Adrenal gland (tissue), 12 donors: ENCODE measurements around the gene JARID2. TPM values are rescaled to one million over a fixed set of nuclear protein-coding genes. Genes with fewer than 3 reads are reported as not detected.

Experiments used
- DNase-seq, 7 donors: peaks; one replicate each; pipeline ENCODE4 v3.0.0-alpha.2; 2019 to 2020
- H3K27ac ChIP-seq, 5 donors: fragments of 200-600 bp; sonication (generic) in 4 of 5; 1 replicate in 3 of 5; 2 replicates in 2 of 5; pipeline versions ENCODE4 v1.5.1 to v1.8.0; 2016 to 2020; ENCODE audit warnings: mild to moderate bottlenecking in 1 of 5
- H3K27me3 ChIP-seq: fragments of 200-600 bp; 2 replicates; pipeline ENCODE4 v1.8.0; 2021
- H3K36me3 ChIP-seq, 2 donors: fragments of 200-600 bp; replicated peaks in 1 of 2; 1 replicate in 1 of 2; 2 replicates in 1 of 2; pipeline versions ENCODE4 v1.5.1 to v1.8.0; 2018 to 2022
- H3K4me1 ChIP-seq, 2 donors: fragments of 200-600 bp; replicated peaks in 1 of 2; 1 replicate in 1 of 2; 2 replicates in 1 of 2; pipeline versions ENCODE4 v1.5.1 to v1.8.0; 2018 to 2021
- H3K4me3 ChIP-seq, 4 donors: fragments of 200-600 bp; sonication (generic) in 3 of 4; one replicate each; pipeline ENCODE4 v1.5.1; 2016 to 2018
- H3K9me3 ChIP-seq, 3 donors: fragments of 200-600 bp; sonication (generic) in 1 of 3; replicated peaks in 1 of 3; 1 replicate in 2 of 3; 2 replicates in 1 of 3; pipeline versions ENCODE4 v1.5.1 to v1.8.0; 2016 to 2021
- POLR2A ChIP-seq, 2 donors: fragments of 450-650 bp; IDR thresholded peaks; one replicate each; pipeline ENCODE4 v1.6.1; 2017; ENCODE audit warnings: antibody characterized with exemption in 2 of 2, mild to moderate bottlenecking in 2 of 2, moderate library complexity in 1 of 2
- whole genome bisulfite sequencing, 4 donors: extraction: QIAGEN DNeasy Blood & Tissue Kit in 2 of 4; methylation state at CpG; one replicate each; pipeline versions ENCODE4 v1.1.5 to v1.1.7; 2013 to 2017; 5-methylcytosine and 5-hydroxymethylcytosine counted together
- intact Hi-C, 2 donors: fragments of 100-400 bp; cut with DNase I; formaldehyde crosslinking; loops; one replicate each; pipeline versions ENCODE4 v1.14.1 to v1.15.0; 2022 to 2023
- polyA plus RNA-seq, 3 donors: library from polyadenylated mRNA; stranded (reverse); fragments of 200-250 nt in 2 of 3; fragments of 350-450 nt in 1 of 3; fragmentation: Illumina TruSeq in 1 of 3; extraction: RNeasy Lipid Tissue Mini Kit (QIAGEN cat#74804) in 1 of 3; gene quantifications; one replicate each; pipeline ENCODE4 v1.2.3, GENCODE V29; 2013 to 2014
- total RNA-seq, 9 donors: library from RNA; depleted of rRNA in 4 of 9; stranded (reverse); fragments of >200 nt in 4 of 9; fragments of 120-200 nt in 1 of 9; fragmentation: NEBNext Ultra II Directional in 1 of 9; extraction: Animal tissue kit (Norgen Biotek cat#: 25700) in 1 of 9; gene quantifications; one replicate each; pipeline versions ENCODE4 v1.1.0 to v1.2.4, GENCODE V29; 2013 to 2023
- TF ChIP-seq, protein P1 (sequence below), 6 experiments: fragments of 450-650 bp in 4 of 6; fragments of 200-600 bp in 2 of 6; sonication (generic) in 1 of 6; IDR thresholded peaks; 1 replicate in 5 of 6; 2 replicates in 1 of 6; pipeline versions ENCODE4 v1.5.1 to v1.8.0; 2016 to 2021; ENCODE audit warnings: antibody characterized with exemption in 6 of 6, mild to moderate bottlenecking in 2 of 6, moderate library complexity in 1 of 6
- donor health status: healthy with polysubstance abuse.
- donor health status: Bipolar disorder and iron deficiency.
- donor health status: DM: yes; HTN: yes; CAD: no.
- donor health status: DM: no; HTN: no; CAD: no.
- donor health status: DM: no; HTN: no; CAD: no.
- donor health status: DM: yes; HTN: yes; CAD: no.

The JARID2 gene
- total and polyA plus RNA-seq, 12 donors, result 3.0 to 13.6 (median 8.2) TPM

DNA sequence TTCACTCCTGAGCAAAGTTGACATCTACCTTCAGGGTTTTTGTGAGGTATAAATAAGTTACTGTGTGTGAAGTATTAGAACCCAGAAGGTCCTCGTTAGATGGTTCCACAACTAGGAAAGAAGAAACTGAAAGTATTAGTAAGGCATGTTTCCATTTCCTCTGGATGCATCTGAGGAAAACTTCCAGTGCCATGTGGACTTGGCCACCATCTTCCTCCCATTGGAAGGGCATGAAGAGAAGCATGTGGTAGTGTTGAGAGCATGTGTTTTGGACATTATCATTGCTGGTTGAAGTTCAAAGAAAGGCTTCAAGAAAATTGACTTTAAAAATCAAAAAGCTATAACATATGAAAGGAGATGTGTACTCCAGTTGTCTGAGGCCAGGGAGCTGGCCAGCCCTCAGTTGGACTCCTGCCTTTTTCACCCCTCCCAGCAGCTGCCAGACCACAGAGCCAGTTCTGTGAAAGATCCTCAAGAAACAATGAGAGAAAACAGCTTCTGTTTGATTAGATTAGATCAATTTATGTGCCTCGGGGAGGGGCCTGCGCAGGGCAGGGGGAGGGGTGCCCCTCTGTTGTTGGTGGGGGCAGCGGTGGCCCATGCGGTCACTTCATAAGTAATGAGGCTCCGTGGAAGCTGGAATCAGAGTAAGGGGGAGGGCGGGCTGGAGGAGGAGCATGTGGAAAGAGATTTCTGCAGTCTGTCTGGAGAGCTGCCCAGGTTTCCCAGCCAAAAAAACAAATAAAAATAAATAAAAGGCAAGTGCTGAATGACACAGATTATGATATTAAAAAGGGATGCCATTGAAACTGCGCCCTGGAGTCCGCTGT, 154.0 kb downstream of the JARID2 start:
- Histone ChIP-seq H3K4me3 (peak overlapping the region in 2 of 4 donors; percentile 29 to 62), H3K9me3 (no peaks in the 10 kb centered on the region), H3K27me3 (no peaks in the 10 kb centered on the region), H3K36me3 (no peaks in the 10 kb centered on the region), H3K27ac (peak overlapping the region in 4 of 5 donors; percentile 44 to 68 (median 60)), H3K4me1 (peaks cover 5 to 48% of the 10 kb centered on the region in 2 donors)
- intact Hi-C loops, result no loop called here
- peak; percentile 85 to 95 (median 91) for DNase-seq
- peak in 1 of 2 donors; percentile 10 for TF ChIP-seq POLR2A (IDR thresholded peaks at IDR 0.05)
- TF ChIP-seq, protein P1, sequence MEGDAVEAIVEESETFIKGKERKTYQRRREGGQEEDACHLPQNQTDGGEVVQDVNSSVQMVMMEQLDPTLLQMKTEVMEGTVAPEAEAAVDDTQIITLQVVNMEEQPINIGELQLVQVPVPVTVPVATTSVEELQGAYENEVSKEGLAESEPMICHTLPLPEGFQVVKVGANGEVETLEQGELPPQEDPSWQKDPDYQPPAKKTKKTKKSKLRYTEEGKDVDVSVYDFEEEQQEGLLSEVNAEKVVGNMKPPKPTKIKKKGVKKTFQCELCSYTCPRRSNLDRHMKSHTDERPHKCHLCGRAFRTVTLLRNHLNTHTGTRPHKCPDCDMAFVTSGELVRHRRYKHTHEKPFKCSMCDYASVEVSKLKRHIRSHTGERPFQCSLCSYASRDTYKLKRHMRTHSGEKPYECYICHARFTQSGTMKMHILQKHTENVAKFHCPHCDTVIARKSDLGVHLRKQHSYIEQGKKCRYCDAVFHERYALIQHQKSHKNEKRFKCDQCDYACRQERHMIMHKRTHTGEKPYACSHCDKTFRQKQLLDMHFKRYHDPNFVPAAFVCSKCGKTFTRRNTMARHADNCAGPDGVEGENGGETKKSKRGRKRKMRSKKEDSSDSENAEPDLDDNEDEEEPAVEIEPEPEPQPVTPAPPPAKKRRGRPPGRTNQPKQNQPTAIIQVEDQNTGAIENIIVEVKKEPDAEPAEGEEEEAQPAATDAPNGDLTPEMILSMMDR (IDR thresholded peaks at IDR 0.05), result no peak
- 6 to 9% (median 7%) methylated on average over 9 of the region's 9 CpGs for WGBS, 4 donors

DNA sequence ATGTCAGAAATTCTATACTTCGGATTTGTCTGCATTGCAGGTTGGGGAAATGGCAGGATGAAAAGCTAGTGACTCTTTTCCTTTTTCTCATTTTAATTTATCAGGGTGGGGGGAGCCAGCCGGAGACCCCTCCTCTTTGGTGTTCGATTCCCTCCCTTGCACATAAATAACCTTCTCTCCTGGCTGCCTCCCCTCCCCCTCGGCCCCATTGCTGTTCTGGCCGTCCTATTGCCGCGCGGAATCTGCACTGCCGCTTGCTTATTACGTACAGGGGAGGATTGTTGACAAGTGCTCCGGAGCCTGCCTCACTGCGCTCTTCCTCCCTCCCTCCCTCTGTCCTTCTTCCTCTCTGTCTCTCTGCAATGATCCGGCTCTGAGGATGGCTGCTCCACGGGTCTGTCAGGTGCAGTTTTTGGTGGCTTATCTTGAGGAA, 154.7 kb downstream of the JARID2 start:
- no peaks in the 10 kb centered on the region for H3K9me3 ChIP-seq
- peaks cover 5 to 48% of the 10 kb centered on the region in 2 donors for H3K4me1 ChIP-seq
- H3K27ac ChIP-seq, result peak overlapping the region; percentile 40 to 68 (median 59)
- DNase-seq, result peak; percentile 62 to 80 (median 70)
- H3K27me3 ChIP-seq, result no peaks in the 10 kb centered on the region
- 4 to 7% (median 5%) methylated on average over 14 of the region's 14 CpGs for WGBS, 4 donors
- intact Hi-C loops, result no loop called here
- no peaks in the 10 kb centered on the region for H3K36me3 ChIP-seq
- TF ChIP-seq POLR2A (IDR thresholded peaks at IDR 0.05), result no peak
- TF ChIP-seq, protein P1 (IDR thresholded peaks at IDR 0.05), result no peak
- H3K4me3 ChIP-seq, result peak overlapping the region in 3 of 4 donors; percentile 4 to 62 (median 29)

DNA sequence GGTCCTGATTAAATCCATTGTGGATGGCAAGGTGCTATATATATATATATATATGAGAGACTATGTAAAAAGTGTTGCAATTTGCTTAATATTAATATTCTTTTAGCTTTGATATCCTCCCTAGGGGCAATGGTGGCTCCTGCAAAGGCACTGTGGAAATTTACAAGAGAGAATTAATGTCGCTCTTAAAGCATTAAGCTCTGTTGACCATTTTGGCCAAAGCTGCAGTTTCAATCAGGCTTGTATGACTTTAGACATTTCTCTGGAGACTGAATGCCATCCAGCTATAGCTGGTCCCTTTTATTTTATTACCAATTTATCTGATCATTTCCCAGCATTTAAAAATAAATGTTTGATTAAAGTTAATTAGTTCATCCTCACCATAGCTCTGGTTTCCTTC, 155.3 kb downstream of the JARID2 start:
- Histone ChIP-seq H3K4me3 (peak overlapping the region in 1 of 4 donors; percentile 62), H3K27me3 (no peaks in the 10 kb centered on the region), H3K4me1 (peaks cover 5 to 48% of the 10 kb centered on the region in 2 donors), H3K9me3 (no peaks in the 10 kb centered on the region), H3K27ac (peak overlapping the region in 2 of 5 donors; percentile 60 to 68), H3K36me3 (no peaks in the 10 kb centered on the region)
- TF ChIP-seq, protein P1 (IDR thresholded peaks at IDR 0.05), result no peak
- TF ChIP-seq POLR2A (IDR thresholded peaks at IDR 0.05), result no peak
- intact Hi-C loops, result no loop called here
- 86 to 100% (median 89%) methylated on average over 1 of the region's 1 CpG for WGBS, 4 donors
- no peak for DNase-seq

DNA sequence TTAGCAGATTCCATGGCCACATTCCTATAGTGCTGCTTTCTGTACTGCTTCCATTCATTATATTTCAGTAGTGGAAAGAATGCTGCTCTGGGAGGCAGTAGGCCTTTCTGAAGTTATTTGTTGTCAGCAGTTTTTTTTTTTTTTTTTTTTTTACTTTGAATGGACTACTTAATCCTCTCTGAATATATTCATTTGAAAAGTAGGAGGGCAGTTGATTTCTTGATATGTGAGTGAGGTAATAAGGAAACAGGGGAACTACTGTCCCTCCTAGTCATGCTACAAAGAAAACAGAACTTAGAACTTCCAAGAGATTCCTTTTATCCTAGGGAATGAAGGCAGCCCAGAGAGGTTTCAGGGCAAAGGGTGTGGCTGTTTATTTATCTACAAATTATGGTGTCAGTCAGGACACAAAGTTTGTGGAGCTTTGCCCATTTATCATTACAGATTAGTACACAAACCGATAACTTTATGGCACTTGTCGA, 155.9 kb downstream of the JARID2 start:
- no peak for TF ChIP-seq POLR2A (IDR thresholded peaks at IDR 0.05)
- TF ChIP-seq, protein P1 (IDR thresholded peaks at IDR 0.05), result no peak
- H3K9me3 ChIP-seq, result no peaks in the 10 kb centered on the region
- DNase-seq, result no peak
- WGBS, 4 donors, result 73 to 85% (median 80%) methylated on average over 2 of the region's 2 CpGs
- H3K4me3 ChIP-seq, result no peak overlapping the region
- H3K36me3 ChIP-seq, result no peaks in the 10 kb centered on the region
- no peaks in the 10 kb centered on the region for H3K27me3 ChIP-seq
- peaks cover 10 to 48% of the 10 kb centered on the region in 2 donors for H3K4me1 ChIP-seq
- no peak overlapping the region for H3K27ac ChIP-seq
- intact Hi-C loops, result no loop called here
